SK-N-MC (cell line): ENCODE measurements around the gene ABLIM2.

Experiments
- EZH2 ChIP-seq: fragments of 200-600 bp; sonication (generic); IDR thresholded peaks from one replicate; pipeline ENCODE4 v1.6.1; 2017; ENCODE audit warnings: antibody characterized with exemption
- FOXP2 ChIP-seq: optimal IDR thresholded peaks from 2 replicates; pipeline ENCODE3; 2011; ENCODE audit warnings: mild to moderate bottlenecking, moderate library complexity; ENCODE audit not compliant: insufficient read depth; ENCODE audit errors: extremely low read length, control extremely low read depth
- POLR2AphosphoS5 ChIP-seq: IDR thresholded peaks from 2 replicates; pipeline ENCODE4 v1.6.1; 2012; ENCODE audit warnings: mild to moderate bottlenecking, low read depth, low read length, borderline replicate concordance

DNA sequence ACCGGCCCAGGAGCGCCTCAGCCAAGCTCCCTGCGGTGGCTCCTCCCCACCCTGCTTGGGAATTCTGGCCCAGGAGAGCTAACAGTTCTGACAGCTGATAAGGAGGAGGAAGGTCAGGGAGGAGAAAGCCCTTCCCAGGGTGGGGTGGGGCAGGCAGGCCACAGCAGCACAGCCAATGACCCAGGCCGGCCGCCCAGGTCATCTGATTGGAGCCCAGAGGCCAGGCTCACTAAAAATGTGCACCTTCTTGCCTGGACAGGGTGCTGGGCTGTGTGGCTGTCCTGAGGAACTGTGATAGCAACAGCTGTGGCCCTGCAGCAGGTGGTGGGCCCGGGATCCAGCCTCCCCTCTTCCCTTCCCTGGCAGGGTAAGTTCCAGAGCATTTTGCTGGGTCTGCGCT is 23.2 kb upstream of the ABLIM2 start:
- TF ChIP-seq POLR2AphosphoS5 = no peak
- no peak for TF ChIP-seq FOXP2
- TF ChIP-seq EZH2 = no peak
